K562 (cell line): Measurements from ENCODE around the gene BMPR2. TPM values are rescaled to one million over a fixed set of nuclear protein-coding genes. Genes with fewer than 3 reads are reported as not detected.

Source experiments
- CBX5 ChIP-seq: IDR thresholded peaks from 2 replicates; pipeline ENCODE4 v1.6.1; 2014; ENCODE audit warnings: low read depth, borderline replicate concordance
- CTBP1 ChIP-seq: fragments of 450-650 bp; IDR thresholded peaks from 2 replicates; pipeline ENCODE4 v1.6.1; 2016; ENCODE audit warnings: borderline replicate concordance
- DIDO1 ChIP-seq: fragments of 450-650 bp; IDR thresholded peaks from 2 replicates; pipeline ENCODE4 v1.6.1; 2016; ENCODE audit warnings: low read depth, missing biosample characterization, missing genetic modification characterization
- FOS ChIP-seq: IDR thresholded peaks from 3 replicates; pipeline ENCODE4 v1.6.1; 2011; ENCODE audit not compliant: insufficient read length; ENCODE audit errors: extremely low read depth
- HIVEP1 ChIP-seq: fragments of 250-450 bp; sonication (Bioruptor Pico); IDR thresholded peaks from 2 replicates; pipeline ENCODE4 v1.4.0; 2020; ENCODE audit warnings: mild to moderate bottlenecking
- MTA3 ChIP-seq: fragments of 450-650 bp; formaldehyde crosslinking; IDR thresholded peaks from 2 replicates; pipeline ENCODE4 v1.6.1; 2017; ENCODE audit warnings: mild to moderate bottlenecking, borderline replicate concordance
- MYC ChIP-seq, 2 experiments: fragments of 250-450 bp in 1 of 2; sonication (Bioruptor Pico) in 1 of 2; IDR thresholded peaks; 2 replicates each; pipeline versions ENCODE4 v1.5.1 to v1.6.1; 2012 to 2021; ENCODE audit warnings: low read depth in 2 of 2, borderline replicate concordance in 1 of 2, improper control_type of control experiment in 1 of 2, low read length in 1 of 2, mild to moderate bottlenecking in 1 of 2, moderate library complexity in 1 of 2
- MYNN ChIP-seq, 2 experiments: sonication (generic); formaldehyde crosslinking in 1 of 2; IDR thresholded peaks; 2 replicates each; pipeline versions ENCODE4 v1.5.0 to v1.6.1; 2016 to 2020; ENCODE audit warnings: antibody characterized with exemption in 1 of 2, missing genetic modification reagents in 1 of 2
- NFE2 ChIP-seq: IDR thresholded peaks from 2 replicates; pipeline ENCODE4 v1.6.1; 2014; ENCODE audit warnings: antibody characterized with exemption, low read depth
- RBM17 ChIP-seq: fragments of 200-400 bp; formaldehyde crosslinking; IDR thresholded peaks from 2 replicates; pipeline ENCODE4 v1.6.1; 2017; ENCODE audit warnings: low read depth, mild to moderate bottlenecking, low read length, borderline replicate concordance
- SETDB1 ChIP-seq: IDR thresholded peaks from one replicate; pipeline ENCODE4 v1.6.1; 2012; ENCODE audit warnings: low read length, control low read depth, inconsistent platforms
- STAG1 ChIP-seq: sonication (generic); formaldehyde crosslinking; IDR thresholded peaks from 2 replicates; pipeline ENCODE4 v1.5.0; 2020; ENCODE audit warnings: missing genetic modification reagents, borderline replicate concordance
- TAF9B ChIP-seq: fragments of 450-650 bp; IDR thresholded peaks from 2 replicates; pipeline ENCODE4 v1.6.1; 2018; ENCODE audit warnings: mild to moderate bottlenecking; ENCODE audit not compliant: partially characterized antibody
- TRIM24 ChIP-seq, 2 experiments: fragments of 450-650 bp; IDR thresholded peaks; 2 replicates each; pipeline ENCODE4 v1.6.1; 2016
- XRCC5 ChIP-seq: fragments of 200-400 bp; formaldehyde crosslinking; IDR thresholded peaks from 2 replicates; pipeline ENCODE4 v1.6.1; 2017; ENCODE audit warnings: low read depth, mild to moderate bottlenecking, low read length
- ZNF354B ChIP-seq: fragments of 250-450 bp; sonication (Bioruptor Pico); IDR thresholded peaks from 2 replicates; pipeline ENCODE4 v1.4.0; 2020
- polyA plus RNA-seq, 8 experiments: library from polyadenylated mRNA; depleted of rRNA in 4 of 8; stranded (reverse) in 5 of 8; unstranded in 3 of 8; fragments of >200 nt; fragmentation: Nextera tagmentation in 2 of 8; fragmentation: Illumina TruSeq in 1 of 8; extraction: Ambion mirVana in 2 of 8; extraction: Trizol in 1 of 8; gene quantifications; 2 replicates each; pipeline versions ENCODE4 v1.2.1 to v1.2.3, GENCODE V29; 2011 to 2014; ENCODE audit warnings: inconsistent platforms in 1 of 8, missing spikeins in 1 of 8
- total RNA-seq, 7 experiments: library from RNA; depleted of rRNA in 6 of 7; stranded (reverse); fragments of >200 nt in 6 of 7; fragmentation: Illumina TruSeq in 2 of 7; extraction: Trizol in 2 of 7; gene quantifications; 2 replicates each; pipeline versions ENCODE4 v1.2.1 to v1.2.3, GENCODE V29; 2011 to 2021; ENCODE audit warnings: low replicate concordance in 1 of 7
- TF ChIP-seq, protein P1 (sequence below): fragments of 250-450 bp; sonication (Bioruptor Pico); IDR thresholded peaks from 2 replicates; pipeline ENCODE4 v1.8.0; 2021; ENCODE audit warnings: mild to moderate bottlenecking, moderate library complexity
- TF ChIP-seq, protein P2 (sequence below): sonication (generic); IDR thresholded peaks from 2 replicates; pipeline ENCODE4 v1.6.1; 2016
- TF ChIP-seq, protein P3 (sequence below): fragments of 450-650 bp; conservative IDR thresholded peaks from 2 replicates; pipeline ENCODE4 v1.6.1; 2016; ENCODE audit warnings: missing genetic modification characterization, low read depth, mild to moderate bottlenecking, missing compliant biosample characterization, moderate library complexity
- TF ChIP-seq, protein P4 (sequence below): sonication (generic); formaldehyde crosslinking; IDR thresholded peaks from 2 replicates; pipeline ENCODE4 v1.9.0; 2022; ENCODE audit warnings: mild to moderate bottlenecking, missing genetic modification reagents
- TF ChIP-seq, protein P5 (sequence below): fragments of 250-450 bp; sonication (Bioruptor Pico); IDR thresholded peaks from 2 replicates; pipeline ENCODE4 v1.8.0; 2022; ENCODE audit warnings: moderate library complexity, mild to moderate bottlenecking, inconsistent platforms

BMPR2 gene
- total and polyA plus RNA-seq, 9 of the 15 experiments (the other 6 are each of a cell fraction or from before 2014, with no cell fraction given) = 0.73 to 5.0 (median 3.3) TPM

DNA sequence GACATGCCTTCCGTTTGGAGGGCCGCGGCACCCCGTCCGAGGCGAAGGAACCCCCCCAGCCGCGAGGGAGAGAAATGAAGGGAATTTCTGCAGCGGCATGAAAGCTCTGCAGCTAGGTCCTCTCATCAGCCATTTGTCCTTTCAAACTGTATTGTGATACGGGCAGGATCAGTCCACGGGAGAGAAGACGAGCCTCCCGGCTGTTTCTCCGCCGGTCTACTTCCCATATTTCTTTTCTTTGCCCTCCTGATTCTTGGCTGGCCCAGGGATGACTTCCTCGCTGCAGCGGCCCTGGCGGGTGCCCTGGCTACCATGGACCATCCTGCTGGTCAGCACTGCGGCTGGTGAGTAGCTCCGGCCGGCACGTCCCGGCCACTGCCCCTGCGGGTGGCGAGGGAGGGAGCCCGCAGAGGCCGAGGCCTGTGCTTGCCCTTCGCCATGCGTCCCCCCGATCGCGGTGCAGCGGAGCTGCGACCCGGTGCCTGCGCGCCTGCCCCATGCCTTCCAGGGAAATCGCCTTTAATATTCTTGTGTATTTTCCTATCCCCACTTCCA lies 1.2 kb downstream of the BMPR2 start (continued):
- TF ChIP-seq, protein P1, sequence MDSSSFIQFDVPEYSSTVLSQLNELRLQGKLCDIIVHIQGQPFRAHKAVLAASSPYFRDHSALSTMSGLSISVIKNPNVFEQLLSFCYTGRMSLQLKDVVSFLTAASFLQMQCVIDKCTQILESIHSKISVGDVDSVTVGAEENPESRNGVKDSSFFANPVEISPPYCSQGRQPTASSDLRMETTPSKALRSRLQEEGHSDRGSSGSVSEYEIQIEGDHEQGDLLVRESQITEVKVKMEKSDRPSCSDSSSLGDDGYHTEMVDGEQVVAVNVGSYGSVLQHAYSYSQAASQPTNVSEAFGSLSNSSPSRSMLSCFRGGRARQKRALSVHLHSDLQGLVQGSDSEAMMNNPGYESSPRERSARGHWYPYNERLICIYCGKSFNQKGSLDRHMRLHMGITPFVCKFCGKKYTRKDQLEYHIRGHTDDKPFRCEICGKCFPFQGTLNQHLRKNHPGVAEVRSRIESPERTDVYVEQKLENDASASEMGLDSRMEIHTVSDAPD (CRISPR knock-in tag) = no peak
- TF ChIP-seq CBX5 (no peak), RBM17 (no peak), TAF9B (no peak), ZNF354B (CRISPR knock-in tag) (no peak), DIDO1 (no peak), MYNN (IDR thresholded peaks at IDR 0.05) (no peak), MYNN (CRISPR knock-in tag; IDR thresholded peaks at IDR 0.05) (no peak), SETDB1 (no peak), NFE2 (no peak), FOS (no peak), CTBP1 (peak; percentile 17; the same call in 1 of the 2 replicates), MYC (IDR thresholded peaks at IDR 0.05; ENCODE audit: low read depth, low read length) (no peak), MYC (CRISPR knock-in tag; IDR thresholded peaks at IDR 0.05; ENCODE audit: borderline replicate concordance, low read depth) (no peak), STAG1 (CRISPR knock-in tag) (no peak), HIVEP1 (no peak), MTA3 (peak; percentile 59; the same call in 1 of the 2 replicates), XRCC5 (no peak), TRIM24 (IDR thresholded peaks at IDR 0.05) (no peak)
- TF ChIP-seq, protein P2, sequence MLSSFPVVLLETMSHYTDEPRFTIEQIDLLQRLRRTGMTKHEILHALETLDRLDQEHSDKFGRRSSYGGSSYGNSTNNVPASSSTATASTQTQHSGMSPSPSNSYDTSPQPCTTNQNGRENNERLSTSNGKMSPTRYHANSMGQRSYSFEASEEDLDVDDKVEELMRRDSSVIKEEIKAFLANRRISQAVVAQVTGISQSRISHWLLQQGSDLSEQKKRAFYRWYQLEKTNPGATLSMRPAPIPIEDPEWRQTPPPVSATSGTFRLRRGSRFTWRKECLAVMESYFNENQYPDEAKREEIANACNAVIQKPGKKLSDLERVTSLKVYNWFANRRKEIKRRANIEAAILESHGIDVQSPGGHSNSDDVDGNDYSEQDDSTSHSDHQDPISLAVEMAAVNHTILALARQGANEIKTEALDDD = no peak
- TF ChIP-seq, protein P3, sequence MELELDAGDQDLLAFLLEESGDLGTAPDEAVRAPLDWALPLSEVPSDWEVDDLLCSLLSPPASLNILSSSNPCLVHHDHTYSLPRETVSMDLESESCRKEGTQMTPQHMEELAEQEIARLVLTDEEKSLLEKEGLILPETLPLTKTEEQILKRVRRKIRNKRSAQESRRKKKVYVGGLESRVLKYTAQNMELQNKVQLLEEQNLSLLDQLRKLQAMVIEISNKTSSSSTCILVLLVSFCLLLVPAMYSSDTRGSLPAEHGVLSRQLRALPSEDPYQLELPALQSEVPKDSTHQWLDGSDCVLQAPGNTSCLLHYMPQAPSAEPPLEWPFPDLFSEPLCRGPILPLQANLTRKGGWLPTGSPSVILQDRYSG (tag) = no peak
- TF ChIP-seq, protein P4, sequence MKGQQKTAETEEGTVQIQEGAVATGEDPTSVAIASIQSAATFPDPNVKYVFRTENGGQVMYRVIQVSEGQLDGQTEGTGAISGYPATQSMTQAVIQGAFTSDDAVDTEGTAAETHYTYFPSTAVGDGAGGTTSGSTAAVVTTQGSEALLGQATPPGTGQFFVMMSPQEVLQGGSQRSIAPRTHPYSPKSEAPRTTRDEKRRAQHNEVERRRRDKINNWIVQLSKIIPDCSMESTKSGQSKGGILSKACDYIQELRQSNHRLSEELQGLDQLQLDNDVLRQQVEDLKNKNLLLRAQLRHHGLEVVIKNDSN (CRISPR knock-in tag) = no peak
- TF ChIP-seq, protein P5, sequence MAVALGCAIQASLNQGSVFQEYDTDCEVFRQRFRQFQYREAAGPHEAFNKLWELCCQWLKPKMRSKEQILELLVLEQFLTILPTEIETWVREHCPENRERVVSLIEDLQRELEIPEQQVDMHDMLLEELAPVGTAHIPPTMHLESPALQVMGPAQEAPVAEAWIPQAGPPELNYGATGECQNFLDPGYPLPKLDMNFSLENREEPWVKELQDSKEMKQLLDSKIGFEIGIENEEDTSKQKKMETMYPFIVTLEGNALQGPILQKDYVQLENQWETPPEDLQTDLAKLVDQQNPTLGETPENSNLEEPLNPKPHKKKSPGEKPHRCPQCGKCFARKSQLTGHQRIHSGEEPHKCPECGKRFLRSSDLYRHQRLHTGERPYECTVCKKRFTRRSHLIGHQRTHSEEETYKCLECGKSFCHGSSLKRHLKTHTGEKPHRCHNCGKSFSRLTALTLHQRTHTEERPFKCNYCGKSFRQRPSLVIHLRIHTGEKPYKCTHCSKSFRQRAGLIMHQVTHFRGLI = no peak
